ENCODE measurements around the gene HSPA1A. TPM values are rescaled to one million over a fixed set of nuclear protein-coding genes. Genes with fewer than 3 reads are reported as not detected.
"Not testable (repeated sequence)": the region's sequence is repeated elsewhere in the genome, so short reads cannot be mapped to it uniquely, and the experiment has no call there.

Gene HSPA1A
- total RNA-seq, 1 donor, result 16.6 TPM

GRCh38 chr6:31817929-31818511, 2.7 kb downstream of the HSPA1A start:
- H3K9me3 ChIP-seq (ENCODE audit: low read depth, low read length); H3K27me3 ChIP-seq (ENCODE audit: insufficient read depth, low read length): not testable (repeated sequence)
- H3K4me1 ChIP-seq (ENCODE audit: insufficient read depth, low read length), result peaks cover 62% of the 10 kb centered on the region
- H3K4me3 ChIP-seq (ENCODE audit: low read length), result peak overlapping the region; percentile 67

- H3K4me3 ChIP-seq (ENCODE audit: low read length), result no peak overlapping the region
These were observed 4.5 kb downstream of the HSPA1A start for GRCh38 chr6:31819871-31820299.

GRCh38 chr6:31820399-31820798, 5.1 kb downstream of the HSPA1A start:
- not testable (repeated sequence) for H3K4me3 ChIP-seq (ENCODE audit: low read length)

More at GRCh38 chr6:31819871-31820299, 4.5 kb downstream of the HSPA1A start:
- Histone ChIP-seq H3K9me3 (ENCODE audit: low read depth, low read length) (no peaks in the 10 kb centered on the region), H3K4me1 (ENCODE audit: insufficient read depth, low read length) (peaks cover 64% of the 10 kb centered on the region), H3K27me3 (ENCODE audit: insufficient read depth, low read length) (no peaks in the 10 kb centered on the region)

DNA sequence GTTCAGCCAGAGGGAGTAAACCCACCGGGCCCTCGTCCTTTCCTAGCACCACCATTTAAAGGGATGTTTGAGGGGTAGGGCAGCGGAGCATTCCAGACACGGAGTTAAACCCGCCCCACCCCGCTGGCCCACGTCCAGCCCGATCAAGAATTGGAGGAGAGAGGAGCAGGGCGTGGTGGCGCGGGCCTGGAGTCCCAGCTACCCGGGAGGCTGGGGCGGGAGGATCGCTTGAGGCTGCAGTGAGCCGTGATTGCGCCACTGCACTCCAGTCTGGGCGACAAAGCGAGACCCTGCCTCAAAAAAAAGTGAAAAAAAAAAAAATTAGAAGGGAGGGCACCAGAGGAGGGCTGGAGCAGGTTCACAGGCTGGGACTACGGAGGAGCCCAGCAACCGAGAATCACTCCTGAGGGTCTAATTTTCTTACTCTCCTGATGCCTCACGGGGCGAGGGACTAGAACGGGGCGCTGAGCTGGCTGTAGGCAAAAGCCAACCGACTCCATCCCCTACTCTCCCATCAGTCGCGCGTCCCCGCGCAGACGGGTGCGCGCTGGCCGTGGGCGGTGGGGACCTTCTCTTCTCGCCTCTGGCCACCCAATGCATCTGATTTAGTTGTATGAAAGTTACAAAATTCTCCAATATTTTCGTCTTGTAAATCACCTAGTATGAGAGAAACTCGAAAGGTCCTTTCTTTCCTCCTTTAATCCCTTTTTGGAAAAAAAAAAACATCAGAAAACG, 6.1 kb downstream of the HSPA1A start:
- H3K4me1 ChIP-seq (ENCODE audit: insufficient read depth, low read length), result peaks cover 70% of the 10 kb centered on the region

More at GRCh38 chr6:31820399-31820798, 5.1 kb downstream of the HSPA1A start:
- not testable (repeated sequence) for H3K9me3 ChIP-seq (ENCODE audit: low read depth, low read length); H3K27me3 ChIP-seq (ENCODE audit: insufficient read depth, low read length)
- peaks cover 64% of the 10 kb centered on the region for H3K4me1 ChIP-seq (ENCODE audit: insufficient read depth, low read length)

GRCh38 chr6:31822036-31822821, 6.9 kb downstream of the HSPA1A start:
- no peaks in the 10 kb centered on the region for H3K27me3 ChIP-seq (ENCODE audit: insufficient read depth, low read length)
- H3K9me3 ChIP-seq (ENCODE audit: low read depth, low read length), result no peaks in the 10 kb centered on the region
- H3K4me3 ChIP-seq (ENCODE audit: low read length), result peak overlapping the region; percentile 62
- H3K4me1 ChIP-seq (ENCODE audit: insufficient read depth, low read length), result peaks cover 75% of the 10 kb centered on the region

More for the DNA sequence above, 6.1 kb downstream of the HSPA1A start:
- no peaks in the 10 kb centered on the region for H3K9me3 ChIP-seq (ENCODE audit: low read depth, low read length)
- no peaks in the 10 kb centered on the region for H3K27me3 ChIP-seq (ENCODE audit: insufficient read depth, low read length)
- peak overlapping the region; percentile 62 for H3K4me3 ChIP-seq (ENCODE audit: low read length)

GRCh38 chr6:31823592-31824196, 8.4 kb downstream of the HSPA1A start:
- peaks cover 66% of the 10 kb centered on the region for H3K4me1 ChIP-seq (ENCODE audit: insufficient read depth, low read length)
- H3K4me3 ChIP-seq (ENCODE audit: low read length); H3K9me3 ChIP-seq (ENCODE audit: low read depth, low read length); H3K27me3 ChIP-seq (ENCODE audit: insufficient read depth, low read length): not testable (repeated sequence)

GRCh38 chr6:31825553-31825952, 10.2 kb downstream of the HSPA1A start:
- Histone ChIP-seq H3K9me3 (ENCODE audit: low read depth, low read length) (no peaks in the 10 kb centered on the region), H3K4me1 (ENCODE audit: insufficient read depth, low read length) (peaks cover 56% of the 10 kb centered on the region), H3K27me3 (ENCODE audit: insufficient read depth, low read length) (no peaks in the 10 kb centered on the region), H3K4me3 (ENCODE audit: low read length) (no peak overlapping the region)

DNA sequence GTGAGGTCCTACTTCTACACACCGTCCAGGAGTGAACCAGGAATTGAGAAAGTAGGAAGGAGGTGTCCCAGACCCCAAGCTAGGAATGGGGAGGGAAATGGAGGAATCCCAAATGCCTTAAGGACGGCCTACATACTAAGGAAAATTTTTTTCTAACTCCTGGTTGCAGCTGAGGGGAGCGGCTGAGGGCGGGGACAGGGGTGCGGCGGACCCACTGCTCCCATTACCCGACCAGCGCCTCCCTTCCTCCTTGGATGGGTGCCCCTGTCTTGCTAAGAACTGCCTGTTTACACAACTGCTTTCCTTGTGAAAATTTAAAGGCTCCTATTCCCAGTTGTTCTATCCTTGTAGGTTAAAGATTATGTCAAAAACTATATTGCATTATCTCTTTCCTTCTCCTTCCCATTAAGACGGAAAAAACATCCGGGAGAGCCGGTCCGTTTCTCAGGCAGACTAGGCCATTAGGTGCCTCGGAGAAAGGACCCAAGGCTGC, 11.5 kb downstream of the HSPA1A start:
- no peaks in the 10 kb centered on the region for H3K27me3 ChIP-seq (ENCODE audit: insufficient read depth, low read length)
- peak overlapping the region; percentile 61 for H3K4me3 ChIP-seq (ENCODE audit: low read length)
- H3K4me1 ChIP-seq (ENCODE audit: insufficient read depth, low read length), result peaks cover 58% of the 10 kb centered on the region
- no peaks in the 10 kb centered on the region for H3K9me3 ChIP-seq (ENCODE audit: low read depth, low read length)

- Histone ChIP-seq H3K9me3 (ENCODE audit: low read depth, low read length) (no peaks in the 10 kb centered on the region), H3K4me1 (ENCODE audit: insufficient read depth, low read length) (peaks cover 58% of the 10 kb centered on the region), H3K27me3 (ENCODE audit: insufficient read depth, low read length) (no peaks in the 10 kb centered on the region), H3K4me3 (ENCODE audit: low read length) (peak within 1 kb of the TSS; percentile 61)
These were observed 12.1 kb downstream of the HSPA1A start, which contains the start of gene HSPA1B for GRCh38 chr6:31827286-31828079. Gene HSPA1B, plus strand, starts transcription at chr6:31827738. Its CDS starts 213 bp downstream, at chr6:31827951.

DNA sequence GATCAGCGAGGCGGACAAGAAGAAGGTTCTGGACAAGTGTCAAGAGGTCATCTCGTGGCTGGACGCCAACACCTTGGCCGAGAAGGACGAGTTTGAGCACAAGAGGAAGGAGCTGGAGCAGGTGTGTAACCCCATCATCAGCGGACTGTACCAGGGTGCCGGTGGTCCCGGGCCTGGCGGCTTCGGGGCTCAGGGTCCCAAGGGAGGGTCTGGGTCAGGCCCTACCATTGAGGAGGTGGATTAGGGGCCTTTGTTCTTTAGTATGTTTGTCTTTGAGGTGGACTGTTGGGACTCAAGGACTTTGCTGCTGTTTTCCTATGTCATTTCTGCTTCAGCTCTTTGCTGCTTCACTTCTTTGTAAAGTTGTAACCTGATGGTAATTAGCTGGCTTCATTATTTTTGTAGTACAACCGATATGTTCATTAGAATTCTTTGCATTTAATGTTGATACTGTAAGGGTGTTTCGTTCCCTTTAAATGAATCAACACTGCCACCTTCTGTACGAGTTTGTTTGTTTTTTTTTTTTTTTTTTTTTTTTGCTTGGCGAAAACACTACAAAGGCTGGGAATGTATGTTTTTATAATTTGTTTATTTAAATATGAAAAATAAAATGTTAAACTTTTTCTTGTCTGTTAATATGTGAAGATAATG, 14.4 kb downstream of the HSPA1A start:
- Histone ChIP-seq H3K27me3 (ENCODE audit: insufficient read depth, low read length) (no peaks in the 10 kb centered on the region), H3K4me3 (ENCODE audit: low read length) (peak overlapping the region; percentile 59), H3K9me3 (ENCODE audit: low read depth, low read length) (no peaks in the 10 kb centered on the region), H3K4me1 (ENCODE audit: insufficient read depth, low read length) (peaks cover 55% of the 10 kb centered on the region)

DNA sequence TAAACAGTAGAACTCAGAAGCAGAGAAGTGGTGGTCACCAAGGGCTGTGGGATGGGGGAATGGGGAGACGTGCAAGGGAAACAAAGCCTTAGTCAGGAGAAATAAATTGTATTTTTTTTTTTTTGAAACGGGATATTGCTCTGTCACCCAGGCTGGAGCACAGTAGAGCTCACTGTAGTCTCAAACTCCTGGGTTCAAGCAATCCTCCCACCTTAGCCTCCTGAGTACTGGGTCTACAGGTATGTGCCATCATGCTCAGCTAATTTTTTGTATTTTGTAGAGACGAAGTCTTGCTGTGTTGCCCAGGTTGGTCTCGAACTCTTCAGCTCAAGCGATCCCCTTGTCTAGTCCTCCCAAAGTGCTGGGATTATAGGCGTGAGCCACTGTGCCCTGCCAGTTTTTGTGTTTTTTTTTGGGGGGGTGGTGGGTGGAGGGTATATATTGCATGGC, 15.6 kb downstream of the HSPA1A start:
- Histone ChIP-seq H3K4me3 (ENCODE audit: low read length) (peak overlapping the region; percentile 59), H3K9me3 (ENCODE audit: low read depth, low read length) (no peaks in the 10 kb centered on the region), H3K27me3 (ENCODE audit: insufficient read depth, low read length) (no peaks in the 10 kb centered on the region), H3K4me1 (ENCODE audit: insufficient read depth, low read length) (peaks cover 62% of the 10 kb centered on the region)

DNA sequence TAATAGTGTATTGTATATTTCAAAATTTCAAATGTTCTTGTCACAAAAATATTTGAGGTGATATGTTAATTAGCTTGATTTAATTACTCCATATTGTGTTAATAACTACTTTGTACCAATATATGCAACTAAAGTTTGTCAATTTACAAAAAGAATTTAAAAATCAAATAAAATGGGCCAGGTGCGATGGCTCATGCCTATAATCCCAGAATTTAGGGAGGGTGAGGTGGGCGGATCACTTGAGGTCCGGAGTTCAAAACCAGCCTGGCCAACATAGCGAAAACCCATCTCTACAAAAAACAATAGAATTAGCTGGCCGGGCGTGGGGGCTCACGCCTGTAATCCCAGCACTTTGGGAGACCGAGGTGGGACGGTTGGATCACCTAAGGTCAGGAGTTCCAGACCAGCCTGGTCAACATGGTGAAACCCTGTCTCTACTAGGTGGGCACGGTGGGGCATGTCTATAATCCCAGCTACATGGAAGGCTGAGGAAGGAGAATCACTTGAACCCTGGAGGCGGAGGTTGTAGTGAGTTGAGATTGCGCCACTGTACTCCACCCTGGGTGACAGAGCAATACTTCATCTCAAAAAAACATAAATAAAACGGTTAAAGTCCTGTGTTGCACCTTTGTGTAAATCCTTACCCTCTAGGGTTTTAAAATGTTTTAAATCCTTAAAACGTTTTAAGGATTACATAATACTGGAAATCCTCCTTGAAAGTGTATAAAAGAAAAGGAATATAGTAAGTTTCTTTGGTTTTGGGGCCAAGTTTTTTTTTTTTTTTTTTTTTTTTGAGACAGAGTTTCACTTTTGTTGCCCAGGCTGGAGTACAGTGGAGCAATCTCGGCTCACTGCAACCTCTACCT, 16.2 kb downstream of the HSPA1A start:
- Histone ChIP-seq H3K9me3 (ENCODE audit: low read depth, low read length) (no peaks in the 10 kb centered on the region), H3K27me3 (ENCODE audit: insufficient read depth, low read length) (no peaks in the 10 kb centered on the region), H3K4me1 (ENCODE audit: insufficient read depth, low read length) (peaks cover 62% of the 10 kb centered on the region), H3K4me3 (ENCODE audit: low read length) (no peak overlapping the region)
